SK-N-SH treated with all-trans-retinoic acid at 6 μM for 48 hours (cell line): ENCODE measurements around the gene ARHGEF7.

Experiments used
- BACH2 ChIP-seq: fragments of 250-450 bp; sonication (Bioruptor Pico); IDR thresholded peaks from 2 replicates; pipeline ENCODE4 v1.9.0; 2021; ENCODE audit warnings: mild to moderate bottlenecking, borderline replicate concordance
- GLIS3 ChIP-seq: fragments of 250-450 bp; sonication (Bioruptor Pico); IDR thresholded peaks from 2 replicates; pipeline ENCODE4 v1.5.0; 2020; ENCODE audit warnings: mild to moderate bottlenecking, moderate library complexity
- ISL1 ChIP-seq: fragments of 250-450 bp; sonication (Bioruptor Pico); IDR thresholded peaks from 2 replicates; pipeline ENCODE4 v2.1.2; 2022; ENCODE audit warnings: mild to moderate bottlenecking, moderate library complexity
- OSR1 ChIP-seq: fragments of 250-450 bp; sonication (Bioruptor Pico); IDR thresholded peaks from 2 replicates; pipeline ENCODE4 v1.8.0; 2022; ENCODE audit warnings: moderate library complexity, mild to moderate bottlenecking, inconsistent platforms
- RARB ChIP-seq: fragments of 250-450 bp; sonication (Bioruptor Pico); IDR thresholded peaks from 2 replicates; pipeline ENCODE4 v1.8.0; 2021; ENCODE audit warnings: mild to moderate bottlenecking, moderate library complexity
- SNAI2 ChIP-seq: fragments of 250-450 bp; sonication (Bioruptor Pico); IDR thresholded peaks from 2 replicates; pipeline ENCODE4 v1.5.0; 2020; ENCODE audit warnings: mild to moderate bottlenecking, moderate library complexity
- TCF4 ChIP-seq: fragments of 250-450 bp; sonication (Bioruptor Pico); IDR thresholded peaks from 2 replicates; pipeline ENCODE4 v1.8.0; 2021; ENCODE audit warnings: mild to moderate bottlenecking, moderate library complexity, borderline replicate concordance
- TOX ChIP-seq: fragments of 250-450 bp; sonication (Bioruptor Pico); IDR thresholded peaks from 2 replicates; pipeline ENCODE4 v1.8.0; 2021; ENCODE audit warnings: mild to moderate bottlenecking, moderate library complexity, borderline replicate concordance
- ZFP3 ChIP-seq: fragments of 250-450 bp; sonication (Bioruptor Pico); IDR thresholded peaks from 2 replicates; pipeline ENCODE4 v1.5.0; 2020; ENCODE audit warnings: mild to moderate bottlenecking, moderate library complexity
- ZFP30 ChIP-seq: fragments of 450-650 bp; formaldehyde crosslinking; IDR thresholded peaks from 2 replicates; pipeline ENCODE4 v1.5.0; 2022; ENCODE audit warnings: mild to moderate bottlenecking, moderate library complexity
- ZNF70 ChIP-seq: fragments of 450-650 bp; formaldehyde crosslinking; IDR thresholded peaks from 2 replicates; pipeline ENCODE4 v1.5.0; 2020; ENCODE audit warnings: mild to moderate bottlenecking, moderate library complexity
- ZNF8 ChIP-seq: fragments of 450-650 bp; formaldehyde crosslinking; IDR thresholded peaks from 2 replicates; pipeline ENCODE4 v1.5.0; 2020; ENCODE audit warnings: mild to moderate bottlenecking, moderate library complexity
- TF ChIP-seq, protein P1 (sequence below): fragments of 250-450 bp; sonication (Bioruptor Pico); IDR thresholded peaks from 2 replicates; pipeline ENCODE4 v1.8.0; 2020; ENCODE audit warnings: mild to moderate bottlenecking, moderate library complexity, borderline replicate concordance

DNA sequence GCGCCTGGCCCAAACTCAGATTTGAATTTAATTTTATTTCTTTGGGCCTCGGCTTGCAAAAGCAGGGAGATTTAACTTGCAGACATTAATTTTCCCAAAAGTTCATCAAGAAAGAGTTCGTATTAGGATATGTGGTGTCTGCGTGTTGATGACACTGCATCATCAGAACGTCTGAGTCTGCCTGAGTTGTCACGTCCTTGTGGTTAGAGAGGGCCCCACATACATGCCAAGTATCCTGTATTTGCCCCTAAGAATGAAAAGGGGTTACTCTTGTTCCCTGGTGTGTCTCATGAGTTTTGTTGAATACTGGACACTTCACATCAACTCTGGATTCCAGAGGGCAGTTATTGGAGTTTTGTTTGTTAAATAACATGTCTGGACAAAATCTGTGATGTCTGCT is 199.7 kb downstream of the ARHGEF7 start:
- TF ChIP-seq ZNF70 (CRISPR knock-in tag): no peak
- TF ChIP-seq ZFP30 (CRISPR knock-in tag): no peak
- no peak for TF ChIP-seq BACH2
- TF ChIP-seq TOX (CRISPR knock-in tag): no peak
- TF ChIP-seq, protein P1, sequence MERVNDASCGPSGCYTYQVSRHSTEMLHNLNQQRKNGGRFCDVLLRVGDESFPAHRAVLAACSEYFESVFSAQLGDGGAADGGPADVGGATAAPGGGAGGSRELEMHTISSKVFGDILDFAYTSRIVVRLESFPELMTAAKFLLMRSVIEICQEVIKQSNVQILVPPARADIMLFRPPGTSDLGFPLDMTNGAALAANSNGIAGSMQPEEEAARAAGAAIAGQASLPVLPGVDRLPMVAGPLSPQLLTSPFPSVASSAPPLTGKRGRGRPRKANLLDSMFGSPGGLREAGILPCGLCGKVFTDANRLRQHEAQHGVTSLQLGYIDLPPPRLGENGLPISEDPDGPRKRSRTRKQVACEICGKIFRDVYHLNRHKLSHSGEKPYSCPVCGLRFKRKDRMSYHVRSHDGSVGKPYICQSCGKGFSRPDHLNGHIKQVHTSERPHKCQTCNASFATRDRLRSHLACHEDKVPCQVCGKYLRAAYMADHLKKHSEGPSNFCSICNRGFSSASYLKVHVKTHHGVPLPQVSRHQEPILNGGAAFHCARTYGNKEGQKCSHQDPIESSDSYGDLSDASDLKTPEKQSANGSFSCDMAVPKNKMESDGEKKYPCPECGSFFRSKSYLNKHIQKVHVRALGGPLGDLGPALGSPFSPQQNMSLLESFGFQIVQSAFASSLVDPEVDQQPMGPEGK (CRISPR knock-in tag): no peak
- no peak for TF ChIP-seq SNAI2
- TF ChIP-seq RARB: no peak
- TF ChIP-seq ZFP3 (CRISPR knock-in tag): no peak
- TF ChIP-seq OSR1 (CRISPR knock-in tag): no peak
- TF ChIP-seq ISL1 (CRISPR knock-in tag): no peak
- no peak for TF ChIP-seq ZNF8 (CRISPR knock-in tag)
- TF ChIP-seq GLIS3 (CRISPR knock-in tag): no peak
- TF ChIP-seq TCF4 (CRISPR knock-in tag): no peak
